ENCODE measurements around the gene TSC22D3. TPM values are rescaled to one million over a fixed set of nuclear protein-coding genes. Genes with fewer than 3 reads are reported as not detected.
"Not testable (repeated sequence)": the region's sequence is repeated elsewhere in the genome, so short reads cannot be mapped to it uniquely, and the experiment has no call there.

Gene TSC22D3
- total RNA-seq, 4 donors from 2014 or later: 101 to 786 (median 475) TPM

DNA sequence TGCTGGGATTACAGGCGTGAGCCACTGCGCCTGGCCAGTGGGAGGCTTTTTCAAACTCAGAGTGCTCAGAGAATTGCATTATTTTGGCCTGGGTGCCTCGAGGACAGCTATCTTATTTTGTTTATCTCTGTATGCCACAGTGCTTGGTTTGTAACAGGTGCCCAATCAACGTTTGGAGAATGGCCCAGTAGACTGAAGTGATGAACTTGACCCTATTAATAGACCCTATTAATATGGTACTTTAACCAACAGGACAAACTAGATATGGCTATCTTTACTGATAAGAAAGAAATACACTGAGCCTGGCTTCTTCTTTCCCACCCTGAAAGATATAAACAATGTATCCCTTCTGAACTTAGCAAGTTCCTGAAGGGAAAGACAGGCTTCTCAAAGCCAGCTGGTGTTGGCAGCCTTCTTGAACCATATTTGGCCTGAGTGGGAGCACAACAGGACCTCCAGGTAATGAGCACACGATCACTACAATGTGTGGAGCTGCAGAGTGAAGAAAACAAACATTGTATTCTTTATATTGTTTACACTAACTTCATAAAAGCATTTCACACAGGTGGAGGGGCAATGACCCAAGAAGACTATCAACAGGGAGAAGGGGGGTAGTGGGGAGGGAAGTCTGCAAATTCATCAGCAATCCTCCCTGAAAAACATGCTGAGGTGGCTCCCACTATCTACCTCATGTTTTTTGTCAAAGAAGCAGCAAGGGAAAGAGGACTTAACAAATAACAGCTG lies 105.5 kb downstream of the TSC22D3 start:
- Histone ChIP-seq H3K27me3 (no peaks in the 10 kb centered on the region), H3K36me3 (no peaks in the 10 kb centered on the region), H3K4me3 (no peak overlapping the region), H3K9me3 (no peaks in the 10 kb centered on the region), H3K27ac (no peak overlapping the region), H3K4me1 (peaks cover 0 to 6% of the 10 kb centered on the region in 2 donors)
- intact Hi-C loops (cut with DNase I; ENCODE audit: low total_unique reads): loop anchor here (5.0 kb wide), 1 partner anchor 107 kb away; the partner anchor contains the start of genes NCBP2L and TSC22D3
- DNase-seq: no peak
- no peak for TF ChIP-seq POLR2A (IDR thresholded peaks at IDR 0.05)
- TF ChIP-seq, protein P1, sequence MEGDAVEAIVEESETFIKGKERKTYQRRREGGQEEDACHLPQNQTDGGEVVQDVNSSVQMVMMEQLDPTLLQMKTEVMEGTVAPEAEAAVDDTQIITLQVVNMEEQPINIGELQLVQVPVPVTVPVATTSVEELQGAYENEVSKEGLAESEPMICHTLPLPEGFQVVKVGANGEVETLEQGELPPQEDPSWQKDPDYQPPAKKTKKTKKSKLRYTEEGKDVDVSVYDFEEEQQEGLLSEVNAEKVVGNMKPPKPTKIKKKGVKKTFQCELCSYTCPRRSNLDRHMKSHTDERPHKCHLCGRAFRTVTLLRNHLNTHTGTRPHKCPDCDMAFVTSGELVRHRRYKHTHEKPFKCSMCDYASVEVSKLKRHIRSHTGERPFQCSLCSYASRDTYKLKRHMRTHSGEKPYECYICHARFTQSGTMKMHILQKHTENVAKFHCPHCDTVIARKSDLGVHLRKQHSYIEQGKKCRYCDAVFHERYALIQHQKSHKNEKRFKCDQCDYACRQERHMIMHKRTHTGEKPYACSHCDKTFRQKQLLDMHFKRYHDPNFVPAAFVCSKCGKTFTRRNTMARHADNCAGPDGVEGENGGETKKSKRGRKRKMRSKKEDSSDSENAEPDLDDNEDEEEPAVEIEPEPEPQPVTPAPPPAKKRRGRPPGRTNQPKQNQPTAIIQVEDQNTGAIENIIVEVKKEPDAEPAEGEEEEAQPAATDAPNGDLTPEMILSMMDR (IDR thresholded peaks at IDR 0.05): no peak

DNA sequence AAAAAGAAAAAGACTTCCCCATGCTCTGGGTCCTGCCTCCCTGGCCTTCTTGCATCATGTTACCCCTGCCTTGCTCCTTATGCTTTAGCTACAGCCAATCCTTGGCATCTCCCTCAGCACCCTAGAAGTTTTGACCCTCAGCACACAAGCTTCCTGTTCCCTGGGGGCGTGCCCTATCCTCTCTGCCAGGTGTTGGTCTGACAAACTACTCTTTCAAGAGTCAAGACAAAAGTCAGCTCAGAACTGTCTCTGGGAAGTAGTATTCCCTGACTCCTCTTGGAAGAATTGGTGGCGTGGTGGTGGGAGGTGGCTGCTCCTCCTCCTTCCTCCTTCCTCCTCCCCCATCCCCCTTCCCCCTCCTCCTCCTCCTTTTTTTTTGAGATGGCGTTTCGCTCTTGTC lies 106.3 kb downstream of the TSC22D3 start:
- no peaks in the 10 kb centered on the region for H3K36me3 ChIP-seq
- intact Hi-C loops (cut with DNase I; ENCODE audit: low total_unique reads): no loop called here
- no peak for DNase-seq
- H3K4me1 ChIP-seq: peaks cover 0 to 6% of the 10 kb centered on the region in 2 donors
- TF ChIP-seq, protein P1 (IDR thresholded peaks at IDR 0.05): no peak
- TF ChIP-seq POLR2A (IDR thresholded peaks at IDR 0.05): no peak
- H3K27me3 ChIP-seq: no peaks in the 10 kb centered on the region
- H3K27ac ChIP-seq: no peak overlapping the region
- no peak overlapping the region for H3K4me3 ChIP-seq
- no peaks in the 10 kb centered on the region for H3K9me3 ChIP-seq

DNA sequence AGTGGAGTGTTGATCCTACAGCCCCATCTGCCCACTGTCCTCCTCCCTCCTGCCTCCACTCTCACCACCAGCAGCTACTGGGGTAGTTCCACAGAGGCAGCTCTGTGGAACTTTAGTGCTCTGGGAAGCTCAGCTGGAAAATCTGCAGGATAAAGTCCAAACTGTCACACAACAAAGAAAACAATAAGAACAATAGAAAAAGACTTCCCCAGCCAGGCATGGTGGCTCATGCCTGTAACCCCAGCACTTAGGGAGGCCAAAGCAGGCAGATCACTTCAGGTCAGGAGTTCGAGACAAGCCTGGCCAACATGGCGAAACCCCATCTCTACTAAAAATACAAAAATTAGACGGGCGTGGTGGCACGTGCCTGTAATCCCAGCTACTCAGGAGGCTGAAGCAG lies 106.9 kb downstream of the TSC22D3 start:
- H3K4me1 ChIP-seq; intact Hi-C loops (cut with DNase I; ENCODE audit: low total_unique reads); H3K27me3 ChIP-seq; H3K4me3 ChIP-seq; H3K27ac ChIP-seq; H3K36me3 ChIP-seq; H3K9me3 ChIP-seq; DNase-seq: not testable (repeated sequence)

DNA sequence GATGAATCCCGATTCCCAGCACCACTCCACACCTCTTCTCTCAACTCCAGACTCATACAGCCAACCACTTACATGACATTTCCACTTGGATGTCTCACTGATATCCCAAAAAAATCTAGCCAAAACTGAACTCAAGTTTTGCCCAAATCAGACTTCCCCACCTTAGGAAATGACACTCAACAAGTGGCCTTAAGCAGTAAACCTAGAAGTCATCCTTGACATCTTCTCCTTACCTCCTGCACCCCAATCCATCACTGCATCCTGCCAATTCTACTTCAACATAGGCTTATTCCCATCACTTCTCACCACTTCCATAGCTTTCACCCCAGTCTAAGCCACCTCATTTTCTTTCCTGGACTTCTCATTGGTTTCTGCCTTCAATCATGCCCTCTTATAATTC lies 108.2 kb downstream of the TSC22D3 start:
- Histone ChIP-seq H3K4me1 (no peaks in the 10 kb centered on the region), H3K9me3 (no peaks in the 10 kb centered on the region), H3K27me3 (no peaks in the 10 kb centered on the region), H3K4me3 (no peak overlapping the region), H3K27ac (no peak overlapping the region), H3K36me3 (no peaks in the 10 kb centered on the region)
- intact Hi-C loops (cut with DNase I; ENCODE audit: low total_unique reads): no loop called here
- TF ChIP-seq, protein P1 (IDR thresholded peaks at IDR 0.05): no peak
- TF ChIP-seq POLR2A (IDR thresholded peaks at IDR 0.05): no peak
- DNase-seq: no peak

DNA sequence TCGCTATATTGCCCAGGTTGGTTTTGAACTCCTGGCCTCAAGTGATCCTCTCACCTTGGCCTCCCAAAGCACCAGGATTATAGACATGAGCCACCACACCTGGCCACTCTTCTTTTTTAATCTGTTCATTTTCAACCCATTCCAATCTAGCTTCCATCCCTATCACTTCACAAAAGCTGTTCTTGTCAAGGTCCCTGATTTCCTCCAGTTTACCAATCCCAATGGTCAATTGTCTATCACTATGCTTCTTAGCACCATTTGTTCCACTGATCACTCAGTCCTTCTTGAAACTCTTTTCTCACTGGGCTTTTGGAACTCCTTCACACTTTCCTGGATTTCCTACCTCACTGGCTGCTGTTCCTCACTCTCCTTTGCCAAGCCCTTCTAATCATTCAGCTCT lies 108.7 kb downstream of the TSC22D3 start:
- no peak for DNase-seq
- Histone ChIP-seq H3K9me3 (no peaks in the 10 kb centered on the region), H3K4me1 (no peaks in the 10 kb centered on the region), H3K27me3 (no peaks in the 10 kb centered on the region), H3K36me3 (no peaks in the 10 kb centered on the region), H3K4me3 (no peak overlapping the region), H3K27ac (no peak overlapping the region)
- TF ChIP-seq POLR2A (IDR thresholded peaks at IDR 0.05): no peak
- TF ChIP-seq, protein P1 (IDR thresholded peaks at IDR 0.05): no peak
- intact Hi-C loops (cut with DNase I; ENCODE audit: low total_unique reads): no loop called here

Other genes starting within 250 kb of the TSC22D3 start
- gene PRPS1, start 147.3 kb downstream of the TSC22D3 start, total RNA-seq: 10 to 100 TPM; 20.0 to 34.1 (median 32.2) TPM
- gene NCBP2L, start 1.9 kb upstream of the TSC22D3 start, total RNA-seq: not detected
- gene MID2, start 50.1 kb upstream of the TSC22D3 start, total RNA-seq: 10 to 100 TPM in 3 of 4 donors, 1 to 10 TPM in 1; 8.5 to 53.4 (median 40.7) TPM
- gene TEX13B, start 206.6 kb upstream of the TSC22D3 start, total RNA-seq: not detected

Data from uterus (tissue), 4 donors.